ENCODE data around the gene ELOVL7. TPM values are rescaled to one million over a fixed set of nuclear protein-coding genes. Genes with fewer than 3 reads are reported as not detected.
"Not testable (repeated sequence)": the region's sequence is repeated elsewhere in the genome, so short reads cannot be mapped to it uniquely, and the experiment has no call there.

Gene ELOVL7
- total RNA-seq, 1 experiment from 2014 or later = 0.77 TPM

GRCh38 chr5:60727033-60727679 is 116.9 kb downstream of the ELOVL7 start:
- no peak for DNase-seq

GRCh38 chr5:60724126-60724525 is 119.9 kb downstream of the ELOVL7 start:
- Histone ChIP-seq H3K4me3 (no peak overlapping the region), H3K27ac (no peak overlapping the region), H3K27me3 (no peaks in the 10 kb centered on the region), H3K4me1 (no peaks in the 10 kb centered on the region), H3K9me3 (replicated peaks) (no peaks in the 10 kb centered on the region), H3K36me3 (no peaks in the 10 kb centered on the region)
- DNase-seq = no peak

More at GRCh38 chr5:60727033-60727679, 116.9 kb downstream of the ELOVL7 start:
- Histone ChIP-seq H3K27ac (no peak overlapping the region), H3K4me3 (no peak overlapping the region), H3K9me3 (replicated peaks) (no peaks in the 10 kb centered on the region), H3K4me1 (no peaks in the 10 kb centered on the region), H3K27me3 (no peaks in the 10 kb centered on the region), H3K36me3 (no peaks in the 10 kb centered on the region)

DNA sequence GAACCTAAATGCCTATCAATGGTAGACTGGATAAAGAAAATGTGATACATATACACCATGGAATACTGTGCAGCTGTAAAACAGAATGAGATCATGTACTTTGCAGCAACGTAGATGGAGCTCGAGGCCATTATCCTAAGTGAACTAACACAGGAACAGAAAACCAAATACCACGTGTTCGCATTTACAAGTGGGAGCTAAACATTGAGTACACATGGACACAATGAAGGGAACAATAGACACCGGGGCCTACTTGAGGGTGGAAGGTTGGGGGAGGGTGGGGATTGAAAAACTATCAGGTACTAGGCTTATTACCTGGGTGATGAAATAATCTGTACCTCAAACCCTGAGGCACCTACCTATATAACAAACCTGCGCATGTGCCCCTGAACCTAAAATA is 121.7 kb downstream of the ELOVL7 start:
- no peaks in the 10 kb centered on the region for H3K4me1 ChIP-seq
- no peak overlapping the region for H3K4me3 ChIP-seq
- no peaks in the 10 kb centered on the region for H3K9me3 ChIP-seq (replicated peaks)
- DNase-seq = no peak
- H3K27me3 ChIP-seq = no peaks in the 10 kb centered on the region
- no peak overlapping the region for H3K27ac ChIP-seq
- no peaks in the 10 kb centered on the region for H3K36me3 ChIP-seq

DNA sequence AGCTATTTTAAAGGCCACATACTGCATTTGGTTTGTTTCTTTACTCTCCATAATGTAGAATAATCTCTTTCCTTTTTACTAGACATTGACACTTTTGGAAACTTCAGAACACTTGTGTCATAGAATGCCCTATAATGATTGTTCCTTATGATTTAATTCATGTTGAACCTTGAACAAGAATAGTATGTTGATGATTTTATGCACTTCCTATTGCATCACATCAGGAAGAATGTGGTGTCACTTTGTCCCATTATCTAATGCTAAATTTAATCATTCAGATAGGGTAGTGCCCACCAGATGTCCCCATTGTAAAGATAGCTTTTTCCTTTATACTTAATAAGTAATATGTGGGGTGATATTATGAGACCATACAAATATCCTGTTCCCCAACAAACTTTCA is 124.7 kb downstream of the ELOVL7 start:
- DNase-seq = no peak
- Histone ChIP-seq H3K27ac (no peak overlapping the region), H3K9me3 (replicated peaks) (no peaks in the 10 kb centered on the region), H3K27me3 (no peaks in the 10 kb centered on the region), H3K4me1 (no peaks in the 10 kb centered on the region), H3K36me3 (no peaks in the 10 kb centered on the region), H3K4me3 (no peak overlapping the region)

DNA sequence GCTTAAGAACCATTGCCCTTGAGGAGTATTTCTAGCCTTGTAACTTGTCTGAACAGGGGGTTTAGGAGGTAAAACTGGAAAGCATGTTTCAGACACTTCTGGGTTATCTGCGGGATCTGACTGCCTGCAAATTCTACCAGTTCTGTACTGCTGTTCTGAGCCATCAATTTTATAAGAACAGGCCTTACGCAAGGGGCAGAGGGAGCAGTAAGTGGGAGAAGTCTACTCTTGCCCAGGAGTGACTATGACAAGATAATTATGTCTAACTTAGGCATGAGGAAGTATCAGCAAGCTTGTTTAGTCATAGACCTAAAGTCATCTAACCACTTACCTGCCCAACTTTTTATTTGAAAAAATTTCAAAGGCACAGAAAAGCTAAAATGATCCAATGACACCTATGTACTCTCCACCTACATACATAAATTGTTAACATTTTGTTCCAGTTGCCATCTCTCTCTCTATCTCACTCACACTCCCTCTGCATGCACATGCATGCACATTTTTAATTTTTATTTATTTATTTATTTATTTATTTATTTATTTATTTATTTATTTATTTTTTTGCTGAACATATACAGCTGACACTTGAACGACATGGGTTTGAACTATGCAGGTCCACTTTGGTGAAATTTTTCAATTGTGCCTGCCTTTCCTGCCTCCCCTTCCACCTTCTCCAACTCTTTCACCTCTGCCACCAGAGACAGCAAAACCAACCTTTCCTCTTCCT is 125.7 kb downstream of the ELOVL7 start:
- no peaks in the 10 kb centered on the region for H3K4me1 ChIP-seq
- no peaks in the 10 kb centered on the region for H3K27me3 ChIP-seq
- H3K4me3 ChIP-seq = no peak overlapping the region
- no peak overlapping the region for H3K27ac ChIP-seq
- no peaks in the 10 kb centered on the region for H3K36me3 ChIP-seq
- no peaks in the 10 kb centered on the region for H3K9me3 ChIP-seq (replicated peaks)
- no peak for DNase-seq

- not testable (repeated sequence) for H3K4me3 ChIP-seq, H3K27ac ChIP-seq, DNase-seq
These were observed 128.7 kb downstream of the ELOVL7 start for GRCh38 chr5:60715201-60715928.

DNA sequence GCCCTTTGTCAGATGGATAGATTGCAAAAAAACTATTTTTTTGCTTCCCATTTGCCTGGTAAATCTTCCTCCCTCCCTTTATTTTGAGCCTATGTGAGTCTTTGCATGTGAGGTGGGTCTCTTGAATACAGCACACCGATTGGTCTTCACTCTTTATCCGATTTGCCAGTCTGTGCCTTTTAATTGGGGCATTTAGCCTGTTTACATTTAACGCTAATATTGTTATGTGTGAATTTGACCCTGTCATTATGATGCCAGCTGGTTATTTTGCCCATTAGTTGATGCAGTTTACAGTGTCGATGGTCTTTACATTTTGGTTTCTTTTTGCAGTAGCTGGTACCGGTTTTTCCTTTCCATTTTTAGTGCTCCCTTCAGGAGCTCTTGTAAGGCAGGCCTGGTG is 131.1 kb downstream of the ELOVL7 start:
- Histone ChIP-seq H3K4me1 (no peaks in the 10 kb centered on the region), H3K4me3 (no peak overlapping the region), H3K27me3 (no peaks in the 10 kb centered on the region), H3K9me3 (replicated peaks) (no peaks in the 10 kb centered on the region), H3K36me3 (no peaks in the 10 kb centered on the region), H3K27ac (no peak overlapping the region)
- no peak for DNase-seq

More at GRCh38 chr5:60715201-60715928, 128.7 kb downstream of the ELOVL7 start:
- H3K27me3 ChIP-seq; H3K9me3 ChIP-seq (replicated peaks); H3K36me3 ChIP-seq; H3K4me1 ChIP-seq: not testable (repeated sequence)

DNA sequence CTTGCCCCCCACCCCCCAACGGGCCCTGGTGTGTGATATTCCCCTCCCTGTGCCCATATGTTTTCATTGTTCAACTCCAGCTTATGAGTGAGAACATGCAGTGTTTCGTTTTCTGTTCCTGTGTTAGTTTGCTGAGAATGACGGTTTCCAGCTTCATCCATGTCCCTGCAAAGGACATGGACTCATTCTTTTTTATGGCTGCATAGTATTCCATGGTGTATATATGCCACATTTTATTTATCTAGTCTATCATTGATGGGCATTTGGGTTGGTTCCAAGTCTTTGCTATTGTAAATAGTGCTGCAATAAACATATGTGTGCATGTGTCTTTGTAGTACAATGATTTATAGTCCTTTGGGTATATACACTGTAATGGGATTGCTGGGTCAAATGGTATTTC is 132.2 kb downstream of the ELOVL7 start:
- H3K9me3 ChIP-seq (replicated peaks); DNase-seq; H3K36me3 ChIP-seq; H3K27me3 ChIP-seq; H3K4me3 ChIP-seq; H3K4me1 ChIP-seq; H3K27ac ChIP-seq: not testable (repeated sequence)

- no peak overlapping the region for H3K4me3 ChIP-seq
- no peaks in the 10 kb centered on the region for H3K4me1 ChIP-seq
- no peak overlapping the region for H3K27ac ChIP-seq
- no peak for DNase-seq
- no peaks in the 10 kb centered on the region for H3K27me3 ChIP-seq
- H3K9me3 ChIP-seq (replicated peaks) = no peaks in the 10 kb centered on the region
- no peaks in the 10 kb centered on the region for H3K36me3 ChIP-seq
These were observed 133.7 kb downstream of the ELOVL7 start for GRCh38 chr5:60710362-60710761.

DNA sequence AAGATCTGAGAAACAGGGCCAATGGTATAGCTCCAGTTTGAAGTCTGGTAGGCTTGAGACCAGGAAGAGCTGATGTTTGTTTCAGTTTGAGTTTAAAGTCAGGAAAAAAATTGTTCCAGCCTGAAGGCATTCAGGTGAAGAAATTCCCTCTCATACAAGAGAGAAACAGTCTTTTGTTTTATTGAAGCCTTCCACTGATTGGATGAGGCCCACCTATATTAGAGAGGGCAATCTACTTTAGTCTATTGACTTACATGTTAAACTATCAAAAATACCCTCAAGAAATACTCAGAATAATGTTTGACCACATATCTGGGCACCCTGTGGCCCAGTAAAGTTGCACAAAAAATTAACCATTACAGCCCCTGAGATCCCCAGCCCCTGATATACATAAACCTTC is 138.9 kb downstream of the ELOVL7 start:
- peaks cover 4% of the 10 kb centered on the region for H3K4me1 ChIP-seq
- no peaks in the 10 kb centered on the region for H3K27me3 ChIP-seq
- no peak overlapping the region for H3K27ac ChIP-seq
- H3K4me3 ChIP-seq = no peak overlapping the region
- H3K9me3 ChIP-seq (replicated peaks) = no peaks in the 10 kb centered on the region
- DNase-seq = no peak
- no peaks in the 10 kb centered on the region for H3K36me3 ChIP-seq

- Histone ChIP-seq H3K9me3 (replicated peaks) (no peaks in the 10 kb centered on the region), H3K27ac (no peak overlapping the region), H3K4me3 (no peak overlapping the region), H3K4me1 (peaks cover 4% of the 10 kb centered on the region), H3K36me3 (no peaks in the 10 kb centered on the region), H3K27me3 (no peaks in the 10 kb centered on the region)
- no peak for DNase-seq
These were observed 140.1 kb downstream of the ELOVL7 start for GRCh38 chr5:60703944-60704343.

Other genes with a start within 250 kb of the ELOVL7 start
- 31.4 and 33.9 TPM in 2 replicates for gene DEPDC1B, start 144.1 kb downstream of the ELOVL7 start, total RNA-seq (2014; rRNA removed; shearing (Covaris generic))
- gene ERCC8, start 100.8 kb upstream of the ELOVL7 start, total RNA-seq (2014; rRNA removed; shearing (Covaris generic)) = 24.9 and 29.9 TPM in 2 replicates
- 53.2 and 59.8 TPM in 2 replicates for gene NDUFAF2, start 100.9 kb upstream of the ELOVL7 start, total RNA-seq (2014; rRNA removed; shearing (Covaris generic))

Data from SJCRH30 (cell line).